GM12865 (cell line): ENCODE measurements around the gene ETFA.
A peak's percentile ranks its signal among the peaks of the same experiment; 100 is the strongest.

Experiments
- DNase-seq: peaks from one replicate; pipeline ENCODE4 v3.0.0; 2010; ENCODE audit warnings: low read depth
- H3K4me3 ChIP-seq: 2 replicates; pipeline ENCODE4 v1.5.1; 2011; ENCODE audit warnings: mild to moderate bottlenecking, low read depth, low read length, control low read depth
- CTCF ChIP-seq: IDR thresholded peaks from 2 replicates; pipeline ENCODE4 v1.5.1; 2011; ENCODE audit warnings: low read length, control low read depth, low read depth, inconsistent platforms; ENCODE audit not compliant: insufficient read depth; ENCODE audit errors: missing control alignments

The ETFA gene

GRCh38 chr15:76233921-76234320 lies 77.3 kb downstream of the ETFA start:
- DNase-seq, result no peak
- H3K4me3 ChIP-seq, result no peak overlapping the region
- TF ChIP-seq CTCF, result no peak

GRCh38 chr15:76229266-76229665 lies 82.0 kb downstream of the ETFA start:
- no peak overlapping the region for H3K4me3 ChIP-seq
- TF ChIP-seq CTCF, result no peak
- no peak for DNase-seq

GRCh38 chr15:76223521-76223920 lies 87.7 kb downstream of the ETFA start:
- TF ChIP-seq CTCF, result no peak
- H3K4me3 ChIP-seq, result no peak overlapping the region
- peak; percentile 78 for DNase-seq

DNA sequence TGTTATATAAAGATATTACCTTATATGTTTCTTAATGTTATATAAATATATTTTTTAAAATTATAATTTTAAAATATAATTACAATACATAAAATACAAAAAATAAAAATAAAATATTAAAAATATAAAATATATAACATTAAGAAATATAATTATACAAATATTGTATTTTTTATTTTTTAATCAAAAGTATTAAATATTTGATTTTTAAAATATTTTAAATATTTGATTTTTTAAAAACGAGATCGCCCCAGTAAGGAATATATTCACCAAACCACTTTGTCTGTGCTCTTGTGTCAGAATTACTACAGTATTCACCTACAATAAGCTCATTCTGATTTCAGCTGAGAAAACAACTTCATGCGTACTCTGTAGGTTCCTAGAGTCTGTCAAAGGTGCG lies 89.1 kb downstream of the ETFA start:
- no peak for TF ChIP-seq CTCF
- DNase-seq, result no peak
- H3K4me3 ChIP-seq, result no peak overlapping the region

DNA sequence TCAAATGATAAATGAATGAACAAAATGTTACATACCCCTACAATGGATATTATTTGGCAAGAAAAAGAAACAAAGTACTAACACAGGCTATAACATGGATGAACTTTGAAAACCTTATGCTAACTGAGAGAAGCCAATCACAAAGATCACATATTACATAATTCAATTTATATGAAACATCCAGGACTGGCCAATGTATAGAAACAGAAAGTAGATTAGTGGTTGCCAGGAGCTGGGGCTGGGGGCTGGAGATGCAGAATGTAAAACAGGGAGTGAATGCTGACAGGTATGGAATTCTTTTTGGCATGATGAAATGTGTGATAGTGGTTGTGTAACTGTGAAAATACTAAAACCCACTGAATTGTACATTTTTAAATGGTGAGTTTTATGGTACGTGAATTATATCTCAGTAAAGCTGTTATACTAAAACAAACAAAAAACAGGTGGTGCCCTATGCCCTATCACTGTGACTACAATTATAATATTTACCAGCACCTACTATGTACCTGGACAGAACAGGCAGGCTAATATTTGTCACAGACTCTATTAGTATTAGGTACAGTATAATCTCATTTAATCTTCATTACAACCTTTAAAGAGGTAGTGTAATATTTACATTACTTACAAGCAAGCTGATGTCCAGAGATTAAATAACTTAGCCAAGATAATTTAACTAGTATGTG lies 90.0 kb downstream of the ETFA start:
- H3K4me3 ChIP-seq, result no peak overlapping the region
- TF ChIP-seq CTCF, result no peak

DNA sequence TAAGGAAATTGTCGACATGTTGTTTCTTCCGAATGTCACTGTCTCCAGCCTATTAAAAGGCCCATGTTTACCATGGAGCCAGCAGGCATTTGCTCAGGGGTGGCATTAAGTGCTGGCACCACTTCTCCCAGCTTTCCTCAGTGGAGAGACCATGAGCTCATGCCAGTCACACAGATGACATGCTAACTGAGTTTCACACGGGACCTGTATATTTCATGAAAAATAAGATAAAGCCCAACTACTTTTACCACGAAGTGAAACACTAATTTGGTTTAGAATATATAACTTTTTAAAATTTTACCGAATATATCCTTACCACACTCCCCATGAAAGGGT lies 93.4 kb downstream of the ETFA start:
- no peak for TF ChIP-seq CTCF
- no peak for DNase-seq
- no peak overlapping the region for H3K4me3 ChIP-seq

More for the DNA sequence above, 90.0 kb downstream of the ETFA start:
- DNase-seq, result no peak
